KMS-11 (cell line): ENCODE data around the gene HELZ.
"Not testable (repeated sequence)": the region's sequence is repeated elsewhere in the genome, so short reads cannot be mapped to it uniquely, and the experiment has no call there.

Experiments
- H2AFZ ChIP-seq: fragments of 200-600 bp; sonication (generic); 2 replicates; pipeline ENCODE4 v1.6.1; 2016; ENCODE audit warnings: antibody characterized with exemption, mixed run types, low read depth
- H3K27ac ChIP-seq: fragments of 200-600 bp; sonication (generic); 2 replicates; pipeline ENCODE4 v1.6.1; 2016; ENCODE audit warnings: mild to moderate bottlenecking, mixed run types
- H3K27me3 ChIP-seq: fragments of 200-600 bp; sonication (generic); 2 replicates; pipeline ENCODE4 v1.6.1; 2017; ENCODE audit warnings: mild to moderate bottlenecking, low read depth, mixed run types, moderate library complexity; ENCODE audit not compliant: insufficient read depth
- H3K36me3 ChIP-seq: fragments of 200-600 bp; sonication (generic); 2 replicates; pipeline ENCODE4 v1.6.1; 2017; ENCODE audit warnings: mild to moderate bottlenecking, mixed run types; ENCODE audit not compliant: insufficient read depth
- H3K4me1 ChIP-seq: fragments of 200-600 bp; sonication (generic); 2 replicates; pipeline ENCODE4 v1.6.1; 2016; ENCODE audit warnings: mild to moderate bottlenecking, low read depth, mixed run types; ENCODE audit not compliant: poor library complexity, severe bottlenecking
- H3K4me2 ChIP-seq: fragments of 200-600 bp; sonication (generic); 2 replicates; pipeline ENCODE4 v1.7.0; 2016; ENCODE audit warnings: mild to moderate bottlenecking, mixed run types
- H3K4me3 ChIP-seq: fragments of 200-600 bp; sonication (generic); IDR thresholded peaks from 2 replicates; pipeline ENCODE4 v1.6.1; 2017; ENCODE audit warnings: low read depth, low read length, mixed read lengths; ENCODE audit not compliant: insufficient read depth
- H3K79me2 ChIP-seq: fragments of 200-600 bp; sonication (generic); 2 replicates; pipeline ENCODE4 v1.6.1; 2016; ENCODE audit warnings: low read depth, mixed run types; ENCODE audit not compliant: insufficient read depth
- H3K9ac ChIP-seq: fragments of 200-600 bp; sonication (generic); 2 replicates; pipeline ENCODE4 v1.6.1; 2016; ENCODE audit warnings: mild to moderate bottlenecking, mixed run types
- H4K20me1 ChIP-seq: fragments of 200-600 bp; sonication (generic); 2 replicates; pipeline ENCODE4 v1.6.1; 2016; ENCODE audit warnings: mild to moderate bottlenecking, mixed run types; ENCODE audit not compliant: insufficient read depth
- TF ChIP-seq, protein P1 (sequence below): fragments of 200-600 bp; sonication (generic); conservative IDR thresholded peaks from 2 replicates; pipeline ENCODE4 v1.6.1; 2017; ENCODE audit warnings: low read depth, mild to moderate bottlenecking, antibody characterized with exemption, low read length, moderate library complexity, mixed read lengths

The HELZ gene

DNA sequence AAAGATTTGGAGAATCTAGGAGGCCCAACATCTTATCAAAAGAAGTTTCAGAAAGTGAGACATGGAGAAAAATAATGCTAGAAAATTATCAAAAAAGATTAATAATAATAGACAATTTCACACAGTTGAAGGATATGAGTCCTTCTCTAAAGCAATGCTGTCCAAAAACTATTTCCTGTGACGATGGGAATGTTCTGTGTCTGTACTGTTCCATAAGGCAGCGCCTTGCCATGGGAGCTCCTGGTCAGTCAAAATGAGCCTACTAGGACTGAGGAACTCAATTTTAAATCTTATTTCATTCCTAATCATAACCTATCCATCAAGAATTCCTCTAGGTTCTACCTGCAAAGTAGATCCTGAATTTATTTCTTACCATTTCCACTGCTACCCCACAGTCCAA lies 151.6 kb downstream of the HELZ start:
- no peaks in the 10 kb centered on the region for H4K20me1 ChIP-seq
- no peak overlapping the region for H3K4me2 ChIP-seq
- H3K79me2 ChIP-seq = no peaks in the 10 kb centered on the region
- no peak overlapping the region for H3K4me3 ChIP-seq
- H3K27ac ChIP-seq = no peak overlapping the region
- TF ChIP-seq, protein P1, sequence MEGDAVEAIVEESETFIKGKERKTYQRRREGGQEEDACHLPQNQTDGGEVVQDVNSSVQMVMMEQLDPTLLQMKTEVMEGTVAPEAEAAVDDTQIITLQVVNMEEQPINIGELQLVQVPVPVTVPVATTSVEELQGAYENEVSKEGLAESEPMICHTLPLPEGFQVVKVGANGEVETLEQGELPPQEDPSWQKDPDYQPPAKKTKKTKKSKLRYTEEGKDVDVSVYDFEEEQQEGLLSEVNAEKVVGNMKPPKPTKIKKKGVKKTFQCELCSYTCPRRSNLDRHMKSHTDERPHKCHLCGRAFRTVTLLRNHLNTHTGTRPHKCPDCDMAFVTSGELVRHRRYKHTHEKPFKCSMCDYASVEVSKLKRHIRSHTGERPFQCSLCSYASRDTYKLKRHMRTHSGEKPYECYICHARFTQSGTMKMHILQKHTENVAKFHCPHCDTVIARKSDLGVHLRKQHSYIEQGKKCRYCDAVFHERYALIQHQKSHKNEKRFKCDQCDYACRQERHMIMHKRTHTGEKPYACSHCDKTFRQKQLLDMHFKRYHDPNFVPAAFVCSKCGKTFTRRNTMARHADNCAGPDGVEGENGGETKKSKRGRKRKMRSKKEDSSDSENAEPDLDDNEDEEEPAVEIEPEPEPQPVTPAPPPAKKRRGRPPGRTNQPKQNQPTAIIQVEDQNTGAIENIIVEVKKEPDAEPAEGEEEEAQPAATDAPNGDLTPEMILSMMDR = no peak
- H3K36me3 ChIP-seq = no peaks in the 10 kb centered on the region
- H3K27me3 ChIP-seq = no peaks in the 10 kb centered on the region
- H3K9ac ChIP-seq = no peak overlapping the region
- no peak overlapping the region for H2AFZ ChIP-seq
- H3K4me1 ChIP-seq = no peaks in the 10 kb centered on the region

DNA sequence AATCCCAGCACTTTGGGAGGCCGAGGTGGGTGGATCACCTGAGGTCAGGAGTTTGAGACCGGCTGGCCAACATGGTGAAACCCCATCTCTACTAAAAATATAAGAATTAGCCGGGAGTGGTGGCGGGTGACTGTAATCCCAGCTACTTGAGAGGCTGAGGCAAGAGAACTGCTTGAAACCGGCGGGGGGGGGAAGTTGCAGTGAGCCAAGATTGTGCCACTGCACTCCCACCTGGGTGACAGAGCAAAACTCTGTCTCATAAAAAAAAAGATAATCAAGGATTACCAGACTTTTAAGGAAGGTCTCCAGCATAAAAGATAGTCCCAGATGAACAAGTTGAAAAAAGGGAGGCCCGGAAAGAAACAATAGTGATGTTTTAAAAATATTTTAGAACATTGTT lies 152.3 kb downstream of the HELZ start:
- H3K79me2 ChIP-seq, H3K4me3 ChIP-seq, H3K27ac ChIP-seq, H3K27me3 ChIP-seq, H3K4me2 ChIP-seq, H2AFZ ChIP-seq, H4K20me1 ChIP-seq, H3K9ac ChIP-seq, H3K4me1 ChIP-seq, H3K36me3 ChIP-seq: not testable (repeated sequence)

DNA sequence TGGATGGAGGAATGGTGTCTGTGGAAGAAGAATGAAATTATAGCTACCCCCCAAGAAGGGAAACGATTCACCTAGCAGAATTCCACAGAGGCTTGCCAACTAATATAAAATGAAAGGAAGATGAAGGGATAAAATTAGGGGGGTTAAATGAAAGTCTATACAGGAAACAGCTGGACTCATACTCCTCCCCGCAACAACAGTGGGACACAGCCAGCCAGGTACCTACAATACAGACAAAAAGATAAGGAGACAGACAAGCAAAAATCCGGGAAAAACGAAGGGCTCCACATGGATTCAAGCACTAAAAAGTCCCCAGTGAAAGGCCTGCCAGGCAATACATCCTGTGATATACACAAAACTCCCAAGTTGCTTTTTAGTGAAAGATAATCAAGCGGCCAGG lies 152.7 kb downstream of the HELZ start:
- H3K27me3 ChIP-seq = no peaks in the 10 kb centered on the region
- no peaks in the 10 kb centered on the region; the same call in 1 of the 2 replicates for H3K36me3 ChIP-seq
- H3K27ac ChIP-seq = no peak overlapping the region
- no peak overlapping the region for H2AFZ ChIP-seq
- H3K4me1 ChIP-seq = no peaks in the 10 kb centered on the region
- no peaks in the 10 kb centered on the region for H4K20me1 ChIP-seq
- TF ChIP-seq, protein P1 = no peak
- H3K79me2 ChIP-seq = no peaks in the 10 kb centered on the region
- no peak overlapping the region for H3K4me2 ChIP-seq
- no peak overlapping the region for H3K4me3 ChIP-seq
- no peak overlapping the region for H3K9ac ChIP-seq

DNA sequence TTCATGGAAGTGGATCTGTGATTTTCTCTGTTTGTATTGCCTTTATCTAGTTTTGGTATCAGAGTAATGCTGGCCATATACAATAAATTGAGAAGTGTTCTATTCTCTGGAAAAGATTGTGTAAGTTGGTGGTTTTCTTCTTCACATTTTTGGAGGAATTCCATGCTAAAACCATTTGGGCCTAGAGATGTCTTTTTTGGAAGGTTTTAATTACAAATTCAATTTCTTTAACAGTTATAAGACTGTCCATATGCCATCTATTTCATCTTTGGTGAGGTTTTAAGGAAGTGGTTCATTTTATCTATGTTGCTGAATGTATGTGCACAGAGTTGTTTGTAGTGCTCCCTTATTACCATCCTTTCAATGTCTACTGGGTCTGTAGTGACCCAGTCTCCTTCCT lies 154.7 kb downstream of the HELZ start:
- Histone ChIP-seq H3K36me3 (peaks cover 4% of the 10 kb centered on the region; the same call in 1 of the 2 replicates), H3K4me2 (no peak overlapping the region), H3K79me2 (no peaks in the 10 kb centered on the region; the same call in 1 of the 2 replicates), H3K4me3 (no peak overlapping the region), H3K9ac (no peak overlapping the region), H3K27ac (no peak overlapping the region), H4K20me1 (no peaks in the 10 kb centered on the region), H3K4me1 (no peaks in the 10 kb centered on the region), H2AFZ (no peak overlapping the region), H3K27me3 (no peaks in the 10 kb centered on the region)
- TF ChIP-seq, protein P1 = no peak

DNA sequence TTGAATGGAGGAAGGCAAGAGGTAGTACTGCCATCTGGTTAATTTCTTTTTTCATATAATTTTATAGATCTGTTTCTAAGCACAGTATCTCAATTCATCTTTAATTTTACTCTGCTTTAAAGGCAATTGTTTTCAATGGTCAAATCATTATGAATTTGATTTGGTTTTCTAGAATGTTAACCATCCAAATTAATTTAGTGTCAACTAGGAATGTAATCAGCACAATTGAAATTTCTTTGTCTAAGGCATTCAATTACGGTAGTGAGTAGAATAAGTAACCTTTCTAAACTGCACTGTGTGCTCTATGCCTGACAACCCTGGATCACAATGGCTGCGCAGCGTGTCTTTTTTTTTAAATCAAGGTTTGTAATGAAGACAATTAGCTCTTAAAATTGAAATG lies 156.4 kb downstream of the HELZ start:
- no peak overlapping the region for H2AFZ ChIP-seq
- H3K4me2 ChIP-seq = no peak overlapping the region
- no peak overlapping the region for H3K9ac ChIP-seq
- H3K27ac ChIP-seq = no peak overlapping the region
- H3K79me2 ChIP-seq = no peaks in the 10 kb centered on the region; the same call in 1 of the 2 replicates
- no peak overlapping the region for H3K4me3 ChIP-seq
- H3K4me1 ChIP-seq = peaks cover 13% of the 10 kb centered on the region
- peaks cover 4% of the 10 kb centered on the region; the same call in 1 of the 2 replicates for H3K36me3 ChIP-seq
- no peaks in the 10 kb centered on the region for H3K27me3 ChIP-seq
- TF ChIP-seq, protein P1 = no peak
- H4K20me1 ChIP-seq = peaks cover 3% of the 10 kb centered on the region; the same call in 1 of the 2 replicates
